Caki2 (cell line): ENCODE results near the gene SPECC1L. TPM values are rescaled to one million over a fixed set of nuclear protein-coding genes. Genes with fewer than 3 reads are reported as not detected.
"Not testable (repeated sequence)": the region's sequence is repeated elsewhere in the genome, so short reads cannot be mapped to it uniquely, and the experiment has no call there.

Source experiments
- DNase-seq: peaks from one replicate; pipeline ENCODE4 v3.0.0-alpha.2; 2015; ENCODE audit warnings: low read depth
- in situ Hi-C: cut with HindIII; loops from 2 replicates; pipeline ENCODE4 v1.10.0; 2016; ENCODE audit warnings: low sequenced_read_pairs, low pct_unique_long_range_greater_than_20kb, mixed read lengths
- total RNA-seq: library from RNA; depleted of rRNA; stranded (reverse); fragments of >200 nt; shearing (Covaris generic); gene quantifications from 2 replicates; pipeline ENCODE4 v1.2.3, GENCODE V29; 2014; ENCODE audit warnings: low replicate concordance

The SPECC1L gene
- total RNA-seq, 1 experiment from 2014 or later = 6.7 TPM

DNA sequence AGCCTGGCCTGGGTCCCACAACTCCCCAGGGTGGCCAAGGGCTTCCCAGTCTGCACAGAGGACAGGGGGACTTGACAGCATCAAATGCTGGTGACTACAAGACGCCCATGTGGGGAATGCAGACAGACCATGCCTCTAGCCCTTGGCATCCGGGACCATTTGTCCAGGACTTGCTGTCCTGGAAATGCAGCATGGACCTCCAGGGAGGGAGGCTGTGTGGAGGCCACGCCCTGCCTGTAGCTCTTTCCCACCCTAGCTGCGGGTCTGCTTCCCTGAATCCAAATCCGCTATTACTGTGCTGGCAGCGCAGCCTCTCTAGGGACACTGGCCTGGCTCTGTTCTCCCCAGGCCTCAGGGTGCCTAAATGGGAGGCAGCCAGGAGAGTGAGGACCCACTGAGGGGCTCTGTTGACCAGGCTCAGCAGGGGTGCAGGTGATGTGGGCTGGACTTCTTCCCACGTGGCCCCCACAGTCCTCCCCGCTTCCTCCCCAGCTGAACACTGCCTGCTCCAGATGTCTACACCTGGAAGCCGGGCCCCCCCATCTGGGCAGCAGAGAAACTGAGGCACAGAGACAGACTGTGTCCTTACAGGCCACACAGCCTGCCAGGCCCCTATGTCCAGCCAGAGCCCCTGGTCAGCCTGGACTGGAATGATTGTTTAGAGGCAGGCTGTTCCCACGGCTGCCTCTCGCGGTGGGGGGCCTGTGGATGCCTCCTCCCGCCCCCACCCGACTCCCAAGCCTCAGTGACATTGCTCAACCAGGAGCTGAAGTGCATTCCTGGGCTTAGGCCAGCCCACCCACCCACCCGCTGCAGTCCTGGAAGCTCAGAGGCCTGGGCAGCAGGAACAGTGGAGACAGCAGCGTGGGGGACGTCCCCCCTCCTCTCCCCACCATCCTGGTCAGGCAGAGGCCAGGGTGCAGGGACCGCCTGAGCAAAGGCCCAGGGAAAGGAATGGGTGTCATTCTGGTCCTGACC, 24.8 kb upstream of the SPECC1L start:
- in situ Hi-C loops = not testable (repeated sequence)

DNA sequence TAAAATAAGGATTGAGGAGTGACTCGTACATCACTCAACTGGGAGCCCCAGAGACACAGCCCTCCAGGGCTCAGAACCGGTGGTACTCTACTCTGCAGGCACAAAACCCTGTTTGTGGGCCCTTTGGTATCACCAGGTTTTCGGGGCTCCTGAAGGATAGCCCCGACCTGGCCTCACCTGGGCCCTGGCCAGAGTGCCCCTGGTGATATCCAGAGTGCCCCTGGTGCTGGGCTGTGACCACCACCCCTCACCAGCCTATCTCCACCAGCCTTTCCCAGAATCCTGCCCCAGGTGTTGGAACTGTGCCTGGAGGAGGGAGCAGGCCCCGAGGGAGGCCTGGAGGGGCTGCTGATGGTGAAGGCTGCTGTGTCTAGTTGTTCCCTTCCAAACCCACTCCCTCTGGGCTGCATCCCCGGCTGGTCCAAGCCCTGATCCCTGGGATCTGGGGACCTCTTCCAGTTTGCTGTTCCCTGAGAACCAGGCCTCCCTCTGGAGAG, 23.6 kb upstream of the SPECC1L start:
- DNase-seq = no peak
- in situ Hi-C loops = no loop called here

More for the DNA sequence above, 24.8 kb upstream of the SPECC1L start:
- DNase-seq = not testable (repeated sequence)

- DNase-seq = peak; percentile 51
- in situ Hi-C loops = no loop called here
Observed at GRCh38 chr22:24247564-24248344, 22.9 kb upstream of the SPECC1L start.

- in situ Hi-C loops, DNase-seq: not testable (repeated sequence)
Observed at GRCh38 chr22:24248611-24249010, 22.0 kb upstream of the SPECC1L start.

- DNase-seq, in situ Hi-C loops: not testable (repeated sequence)
Observed at GRCh38 chr22:24249413-24249812, 21.2 kb upstream of the SPECC1L start.

DNA sequence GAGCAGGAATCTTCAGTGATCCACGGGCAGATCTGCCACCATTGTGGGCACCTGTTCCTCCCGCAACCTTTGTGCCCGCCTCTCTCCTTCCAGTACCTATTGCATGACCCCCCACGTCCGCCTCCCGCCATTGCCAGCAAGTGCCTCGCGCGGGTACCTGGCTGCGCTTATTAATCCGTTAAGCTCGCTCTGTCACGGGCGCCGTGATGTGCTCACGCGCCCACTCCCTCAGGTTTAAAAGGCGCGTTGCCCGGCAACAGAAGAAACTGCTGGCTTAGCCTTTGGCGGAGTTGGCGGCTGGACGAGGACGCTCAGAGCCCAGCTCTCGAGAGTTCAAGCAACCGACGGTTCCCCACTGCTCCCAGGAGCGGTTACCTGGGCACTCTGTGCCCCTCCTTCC, 19.3 kb upstream of the SPECC1L start:
- in situ Hi-C loops = not testable (repeated sequence)

GRCh38 chr22:24253126-24253525, 17.5 kb upstream of the SPECC1L start:
- in situ Hi-C loops, DNase-seq: not testable (repeated sequence)

More for the DNA sequence above, 19.3 kb upstream of the SPECC1L start:
- not testable (repeated sequence) for DNase-seq

GRCh38 chr22:24256136-24256535, 14.5 kb upstream of the SPECC1L start:
- DNase-seq, in situ Hi-C loops: not testable (repeated sequence)

- DNase-seq, in situ Hi-C loops: not testable (repeated sequence)
Observed at GRCh38 chr22:24256736-24257135, 13.9 kb upstream of the SPECC1L start.

DNA sequence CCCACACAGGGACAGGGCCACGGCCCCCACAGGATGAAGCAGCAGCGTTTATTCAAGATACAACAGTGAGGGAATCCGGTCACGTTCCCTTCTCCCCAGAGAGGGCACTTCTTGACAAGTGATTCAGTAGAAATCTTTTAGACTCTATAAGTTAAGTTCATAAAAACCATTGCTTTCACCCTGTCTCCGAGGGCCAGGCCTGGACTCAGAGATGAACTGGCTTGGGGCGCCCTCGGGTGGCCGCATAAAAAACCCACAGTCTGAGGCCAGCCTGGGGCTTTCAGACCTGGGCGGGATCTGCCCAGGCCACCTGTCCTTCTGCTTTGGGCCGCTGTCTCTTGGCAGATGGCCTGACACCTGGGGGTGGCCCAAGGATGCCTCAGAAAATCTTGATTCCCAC, 11.2 kb upstream of the SPECC1L start:
- DNase-seq = peak; percentile 82
- in situ Hi-C loops = not testable (repeated sequence)

DNA sequence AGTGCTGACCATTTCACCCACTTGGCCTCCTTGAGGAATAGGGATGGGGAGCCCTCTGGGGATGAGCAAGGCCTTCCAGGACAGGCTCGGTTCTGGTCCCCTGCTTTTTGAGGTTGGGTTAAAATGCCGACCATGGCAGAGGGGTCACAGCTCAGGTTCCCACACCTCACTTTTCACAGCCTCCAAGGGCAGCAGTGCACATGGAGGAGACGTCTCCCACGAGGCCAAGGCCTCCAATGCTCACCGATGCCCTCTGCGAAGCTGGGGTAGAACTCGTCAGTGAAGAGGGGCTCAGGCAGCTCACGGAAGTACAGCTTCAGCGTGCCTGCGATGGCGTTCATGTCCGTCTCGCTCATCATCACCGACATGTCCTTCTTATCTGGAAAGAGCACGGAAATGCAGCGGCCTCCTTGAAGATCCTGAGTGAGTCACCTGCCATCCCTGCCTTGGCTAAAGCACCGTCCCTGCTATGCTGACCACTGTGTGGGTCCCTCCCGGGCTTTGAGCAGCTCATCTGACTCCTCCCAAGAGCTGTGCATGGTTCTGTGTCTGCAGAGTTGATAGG, 8.4 kb upstream of the SPECC1L start:
- in situ Hi-C loops = not testable (repeated sequence)

DNA sequence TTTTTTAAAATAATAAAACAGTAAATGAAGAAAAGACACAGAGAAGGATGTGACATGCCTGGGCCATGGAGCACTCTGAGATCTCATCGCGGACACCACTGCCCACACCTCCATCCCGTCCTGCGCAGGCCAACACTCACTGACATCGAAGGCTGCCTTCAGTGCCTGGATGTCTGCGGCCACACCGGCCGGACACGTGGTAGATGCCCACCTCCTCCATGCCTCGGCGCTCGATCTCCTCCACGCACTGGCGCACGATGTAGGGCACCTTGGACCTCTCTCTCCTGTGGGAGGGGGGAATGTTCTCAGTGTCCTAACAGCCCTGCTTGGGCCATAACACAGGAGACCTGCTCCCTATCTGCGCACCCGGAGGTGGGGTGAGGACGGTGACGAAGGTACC, 7.2 kb upstream of the SPECC1L start:
- DNase-seq, in situ Hi-C loops: not testable (repeated sequence)

More for the DNA sequence above, 8.4 kb upstream of the SPECC1L start:
- DNase-seq = not testable (repeated sequence)

DNA sequence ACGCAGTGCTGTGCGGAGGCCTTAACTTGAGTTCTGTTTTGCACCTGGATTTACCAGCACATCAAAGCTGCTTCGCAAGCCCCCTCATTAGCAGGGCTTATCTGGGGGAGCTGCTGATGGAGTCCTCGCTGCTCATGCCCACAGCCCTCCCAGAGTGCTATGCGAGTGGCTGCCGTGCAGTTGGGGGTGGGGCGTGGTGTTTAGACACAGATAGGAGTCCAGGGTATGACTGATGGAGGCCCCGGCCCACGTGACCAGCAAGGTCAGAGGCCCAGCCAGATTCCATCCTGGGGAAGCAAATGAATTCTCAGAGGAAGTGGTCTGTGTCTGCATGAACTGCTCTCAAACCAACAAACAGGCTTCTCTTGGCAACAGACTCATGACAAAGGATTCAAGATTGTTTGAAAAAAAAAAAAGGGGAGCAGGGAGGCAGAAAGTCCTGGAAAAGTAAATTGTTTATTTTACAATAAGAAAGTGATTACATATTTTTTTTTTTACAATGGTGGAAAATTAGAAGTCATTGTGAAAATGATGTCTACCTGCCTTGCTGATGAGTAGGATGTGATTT, 6.2 kb upstream of the SPECC1L start:
- in situ Hi-C loops, DNase-seq: not testable (repeated sequence)

DNA sequence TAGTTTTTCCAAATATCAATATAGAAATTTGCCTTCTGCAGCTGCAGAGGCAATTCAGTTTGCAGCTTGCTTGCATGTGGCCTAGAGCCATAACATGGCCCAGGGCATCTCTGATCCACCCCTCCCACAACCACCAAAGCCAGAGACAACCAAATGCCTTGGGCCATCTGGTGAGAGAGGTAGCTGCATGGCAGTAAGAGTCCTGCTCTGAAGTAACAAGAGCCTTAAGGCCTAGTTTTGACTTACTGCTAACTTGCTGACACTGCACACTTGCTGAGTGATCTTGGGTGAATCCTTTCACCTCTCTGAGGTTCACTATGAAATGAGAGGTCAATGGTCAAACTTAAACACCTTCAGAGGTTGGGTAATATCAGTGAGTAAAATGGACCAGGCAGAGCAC, 4.9 kb upstream of the SPECC1L start:
- DNase-seq = no peak
- in situ Hi-C loops = no loop called here

DNA sequence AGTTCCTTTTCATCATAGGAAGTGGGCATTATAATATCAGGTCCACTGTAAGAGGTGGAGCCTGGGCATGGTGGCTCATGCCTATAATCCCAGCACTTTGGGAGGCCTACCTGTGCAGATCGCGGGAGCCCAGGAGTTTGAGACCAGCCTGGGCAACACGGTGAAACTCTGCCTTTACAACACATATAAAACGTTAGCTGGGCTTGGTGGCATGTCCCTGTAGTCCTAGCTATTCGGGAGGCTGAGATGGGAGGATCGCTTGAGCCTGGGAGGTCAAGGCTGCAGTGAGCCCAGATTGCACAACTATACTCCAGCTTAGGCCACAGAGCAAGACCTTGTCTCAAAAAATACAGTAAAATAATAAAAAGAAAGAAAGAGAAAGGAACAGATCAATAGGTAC, 4.1 kb upstream of the SPECC1L start:
- in situ Hi-C loops, DNase-seq: not testable (repeated sequence)

DNA sequence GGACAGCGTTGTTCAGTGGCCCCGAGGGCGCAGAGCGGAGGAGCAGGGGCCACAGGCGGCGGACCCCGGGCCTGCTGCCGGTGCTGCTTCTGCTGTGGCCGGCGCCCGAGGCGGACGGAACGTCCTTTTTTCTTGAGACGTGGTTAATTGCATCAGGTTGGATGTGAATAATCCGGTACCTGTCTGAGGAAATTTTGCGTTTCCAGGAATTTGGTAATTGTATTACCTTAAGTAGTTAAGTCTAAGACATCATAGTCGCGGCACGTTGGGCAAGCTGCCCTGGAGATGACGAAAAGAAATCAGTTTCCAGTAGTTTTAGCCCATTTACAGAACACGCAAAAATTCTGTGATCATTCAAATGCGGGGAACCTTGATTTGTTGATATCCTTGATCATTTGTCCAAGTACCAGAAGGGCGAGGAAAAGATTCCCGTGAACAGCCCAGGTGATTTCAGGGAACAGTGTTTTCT, 789 bp downstream of the SPECC1L start:
- in situ Hi-C loops = no loop called here
- DNase-seq = no peak

DNA sequence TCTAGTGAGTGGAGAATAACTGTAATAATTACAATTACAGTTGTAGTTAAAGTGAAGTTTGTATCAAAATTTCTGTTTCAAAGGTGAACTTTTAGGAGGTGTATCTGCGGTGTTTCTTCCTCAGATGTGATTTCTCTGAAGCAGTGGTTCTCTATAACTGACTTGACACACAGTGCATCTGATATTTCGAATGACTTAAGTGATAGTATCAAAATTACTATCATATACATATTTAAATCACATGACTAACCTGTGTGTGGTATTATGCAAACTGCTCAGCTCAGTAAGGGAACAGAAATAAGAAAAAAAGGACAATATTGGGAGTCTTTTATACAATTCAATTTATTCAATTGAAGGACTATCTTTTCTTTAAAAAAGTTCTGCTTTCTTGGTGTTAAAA, 2.4 kb downstream of the SPECC1L start:
- DNase-seq, in situ Hi-C loops: not testable (repeated sequence)

DNA sequence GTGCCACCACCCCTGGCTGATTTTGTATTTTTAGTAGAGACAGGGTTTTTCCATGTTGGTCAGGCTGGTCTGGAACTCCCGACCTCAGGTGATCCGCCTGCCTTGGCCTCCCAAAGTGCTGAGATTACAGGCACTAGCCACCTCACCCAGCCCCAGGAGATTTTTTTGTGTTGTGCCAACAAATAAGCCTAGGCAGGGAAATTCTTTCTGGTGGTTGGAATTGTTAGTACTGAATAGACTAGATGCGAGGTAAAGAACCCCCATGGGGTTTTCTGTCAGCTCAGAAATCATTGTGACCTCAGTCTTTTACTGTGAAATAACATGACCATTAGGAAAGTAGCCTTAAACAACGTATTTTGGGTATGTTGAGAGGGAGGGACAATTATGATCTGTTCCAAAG, 3.3 kb downstream of the SPECC1L start:
- in situ Hi-C loops, DNase-seq: not testable (repeated sequence)
